ACHN (cell line): ENCODE measurements around the gene CAB39L.
"Not testable (repeated sequence)": the region's sequence is repeated elsewhere in the genome, so short reads cannot be mapped to it uniquely, and the experiment has no call there.

Source experiments
- DNase-seq: peaks from one replicate; pipeline ENCODE4 v3.0.0-alpha.2; 2015
- in situ Hi-C: cut with HindIII; loops from 2 replicates; pipeline ENCODE4 v1.10.0; 2017; ENCODE audit warnings: low sequenced_read_pairs, low pct_ligation_motif_present, low pct_unique_long_range_greater_than_20kb

The CAB39L gene

GRCh38 chr13:49304356-49304755, 139.5 kb downstream of the CAB39L start:
- in situ Hi-C loops: no loop called here
- no peak for DNase-seq

DNA sequence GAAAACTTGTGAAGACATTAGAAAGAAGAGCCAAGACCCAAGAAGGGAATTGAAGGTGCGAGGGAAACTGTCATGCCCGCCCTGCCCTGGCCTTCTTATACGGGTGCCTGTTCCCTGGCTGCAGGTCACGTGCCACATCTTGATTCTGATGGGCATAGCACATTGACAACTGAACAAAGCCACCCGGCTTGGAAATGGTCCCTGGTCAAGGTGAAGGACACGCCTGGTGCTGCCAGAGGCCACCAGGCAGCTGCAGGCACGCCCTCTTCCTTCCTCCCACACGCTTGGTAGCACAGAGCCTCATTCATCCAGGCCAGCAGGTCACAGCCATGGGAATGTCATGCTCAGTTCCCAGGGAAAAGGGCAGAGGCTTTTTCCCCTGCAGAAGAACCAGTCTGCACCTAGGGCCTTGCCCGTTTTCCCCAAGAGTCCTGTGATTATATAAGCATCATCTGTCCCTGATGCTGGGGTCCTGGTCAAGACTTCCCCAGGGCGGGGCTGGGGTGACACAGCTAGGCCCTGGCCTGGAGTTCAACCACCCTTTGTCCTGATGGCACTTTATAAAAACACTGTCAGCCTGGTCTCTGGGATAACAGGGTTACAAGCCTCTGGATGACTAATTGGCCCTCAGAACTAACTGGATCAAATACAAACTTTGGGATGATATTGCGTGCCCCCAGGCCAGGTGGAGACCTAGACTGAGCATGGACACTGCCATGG, 140.2 kb downstream of the CAB39L start:
- in situ Hi-C loops: no loop called here
- DNase-seq: no peak

- in situ Hi-C loops: no loop called here
- no peak for DNase-seq
Measured at GRCh38 chr13:49302817-49303216, 141.0 kb downstream of the CAB39L start.

- in situ Hi-C loops: no loop called here
- DNase-seq: no peak
Measured at GRCh38 chr13:49302222-49302621, 141.6 kb downstream of the CAB39L start.

DNA sequence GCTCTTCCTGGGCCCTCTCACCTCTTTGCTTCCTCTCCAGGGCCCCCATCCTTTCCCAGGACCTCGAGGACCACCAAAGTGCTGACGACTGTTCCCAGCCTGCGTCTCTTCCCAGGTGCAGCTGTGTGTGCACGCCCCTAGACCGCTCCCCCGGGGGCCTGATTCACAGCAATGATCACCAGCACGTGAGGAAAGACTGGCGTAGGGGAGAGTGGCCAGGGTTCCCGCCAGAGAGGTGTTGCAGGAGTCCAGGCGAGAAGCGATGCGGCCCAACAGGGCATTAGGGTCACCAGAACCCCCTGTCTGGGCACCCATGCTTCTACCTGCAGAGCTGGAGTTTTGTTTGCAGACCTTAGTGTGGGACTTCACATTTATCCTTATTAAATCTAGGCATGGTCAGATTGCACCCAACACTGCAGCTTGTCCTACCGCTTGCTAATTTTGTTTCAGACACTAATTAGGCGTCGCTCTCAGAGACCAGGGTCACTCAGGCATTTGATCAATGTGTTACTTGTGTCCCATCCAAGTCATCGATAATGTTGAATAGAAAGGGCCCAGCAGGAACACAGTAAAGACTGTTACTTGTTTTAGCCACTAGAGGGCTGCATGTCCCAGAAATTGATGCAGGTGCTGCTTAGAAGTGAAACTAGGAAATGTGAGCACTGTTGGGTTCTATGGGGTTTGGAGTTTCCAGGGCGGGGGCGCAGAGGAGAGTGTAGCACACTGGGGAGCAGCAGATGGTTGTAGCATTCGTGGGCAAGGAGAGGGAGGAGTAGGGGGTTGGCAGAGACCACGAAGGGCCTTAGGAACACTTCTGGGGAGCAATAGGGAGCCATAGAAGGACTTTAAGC, 142.9 kb downstream of the CAB39L start:
- DNase-seq: peak; percentile 75
- in situ Hi-C loops: no loop called here

DNA sequence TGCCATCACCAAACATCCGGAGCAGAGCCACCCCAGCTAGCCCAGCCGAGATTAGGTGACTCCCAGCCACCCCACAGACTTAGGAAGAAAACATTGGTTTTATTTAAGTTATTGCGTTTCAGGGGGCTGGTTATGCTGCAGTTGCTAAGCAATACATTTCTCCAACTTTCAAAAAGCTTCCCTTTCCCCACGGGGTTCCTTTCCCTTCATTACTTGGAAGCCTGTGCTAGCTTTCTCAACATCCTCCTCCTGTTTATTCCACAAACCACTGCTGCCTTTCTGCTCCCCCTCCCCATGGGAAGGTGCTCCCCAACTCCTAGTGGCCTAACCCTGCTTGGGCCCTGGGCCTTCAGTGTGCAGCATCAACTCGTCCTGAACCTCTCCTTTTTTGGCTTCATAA, 143.6 kb downstream of the CAB39L start:
- no peak for DNase-seq
- in situ Hi-C loops: no loop called here

- no peak for DNase-seq
- in situ Hi-C loops: loop anchor here (25.0 kb wide), 1 partner anchor 138 kb away; the partner anchor contains the start of genes CAB39L and SETDB2
Measured at GRCh38 chr13:49298903-49299605, 144.8 kb downstream of the CAB39L start.

GRCh38 chr13:49298416-49298815, 145.4 kb downstream of the CAB39L start:
- in situ Hi-C loops: loop anchor here (25.0 kb wide), 1 partner anchor 139 kb away; the partner anchor contains the start of genes CAB39L and SETDB2
- no peak for DNase-seq

GRCh38 chr13:49297338-49297737, 146.5 kb downstream of the CAB39L start:
- in situ Hi-C loops: loop anchor here (25.0 kb wide), 1 partner anchor 140 kb away; the partner anchor contains the start of genes CAB39L and SETDB2
- no peak for DNase-seq

GRCh38 chr13:49296659-49297058, 147.2 kb downstream of the CAB39L start:
- in situ Hi-C loops: loop anchor here (25.0 kb wide), 1 partner anchor 141 kb away; the partner anchor contains the start of genes CAB39L and SETDB2
- DNase-seq: no peak

- no peak for DNase-seq
- in situ Hi-C loops: loop anchor here (25.0 kb wide), 1 partner anchor 142 kb away; the partner anchor contains the start of genes CAB39L and SETDB2
Measured at GRCh38 chr13:49295244-49295643, 148.6 kb downstream of the CAB39L start.

GRCh38 chr13:49294723-49295122, 149.1 kb downstream of the CAB39L start:
- not testable (repeated sequence) for DNase-seq
- in situ Hi-C loops: loop anchor here (25.0 kb wide), 1 partner anchor 143 kb away; the partner anchor contains the start of genes CAB39L and SETDB2

- no peak for DNase-seq
- in situ Hi-C loops: loop anchor here (25.0 kb wide), 1 partner anchor 144 kb away; the partner anchor contains the start of genes CAB39L and SETDB2
Measured at GRCh38 chr13:49292742-49293486, 150.9 kb downstream of the CAB39L start.

DNA sequence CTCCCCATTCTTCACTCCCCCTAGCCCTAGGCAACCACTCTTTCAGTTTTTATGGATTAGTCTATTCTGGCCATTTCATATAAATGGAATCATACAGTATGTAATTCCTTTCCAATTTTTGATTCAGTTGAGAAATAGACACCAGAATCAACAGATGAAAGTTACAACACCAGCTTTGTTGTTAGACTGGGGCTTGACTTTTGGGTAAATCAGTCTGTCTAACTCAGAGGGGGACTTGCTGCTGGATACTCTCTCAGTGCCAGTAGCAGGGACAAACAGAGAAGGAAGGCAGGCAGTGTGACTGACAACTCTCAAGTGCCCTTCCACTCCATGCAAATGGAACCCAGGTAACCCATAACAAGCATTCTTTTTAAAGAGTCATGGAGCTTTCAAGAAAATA, 155.4 kb downstream of the CAB39L start:
- in situ Hi-C loops: loop anchor here (25.0 kb wide), 1 partner anchor 149 kb away; the partner anchor contains the start of genes CAB39L and SETDB2
- no peak for DNase-seq

DNA sequence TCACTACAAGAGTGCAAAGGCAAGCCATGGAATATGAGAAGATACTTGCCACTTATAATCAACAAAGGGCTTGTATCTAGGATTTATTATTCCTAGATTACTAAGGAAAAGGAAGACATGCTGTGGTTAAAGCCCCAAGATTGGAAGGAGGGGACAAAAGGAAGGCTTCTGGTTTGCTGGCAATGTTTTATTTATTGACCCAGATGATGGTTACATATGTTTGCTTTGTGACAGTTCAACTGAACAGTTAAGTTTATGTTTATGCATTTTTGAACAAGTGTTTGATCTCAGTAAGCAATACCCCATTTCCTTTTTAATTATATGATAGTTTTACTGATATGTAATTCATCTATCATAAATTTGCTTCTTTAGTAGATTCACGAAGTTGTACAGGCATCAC, 155.9 kb downstream of the CAB39L start:
- no peak for DNase-seq
- in situ Hi-C loops: loop anchor here (25.0 kb wide), 1 partner anchor 149 kb away; the partner anchor contains the start of genes CAB39L and SETDB2

- in situ Hi-C loops: loop anchor here (25.0 kb wide), 1 partner anchor 157 kb away; the partner anchor contains the start of genes CAB39L and SETDB2
- no peak for DNase-seq
Measured at GRCh38 chr13:49279885-49280284, 164.0 kb downstream of the CAB39L start.

DNA sequence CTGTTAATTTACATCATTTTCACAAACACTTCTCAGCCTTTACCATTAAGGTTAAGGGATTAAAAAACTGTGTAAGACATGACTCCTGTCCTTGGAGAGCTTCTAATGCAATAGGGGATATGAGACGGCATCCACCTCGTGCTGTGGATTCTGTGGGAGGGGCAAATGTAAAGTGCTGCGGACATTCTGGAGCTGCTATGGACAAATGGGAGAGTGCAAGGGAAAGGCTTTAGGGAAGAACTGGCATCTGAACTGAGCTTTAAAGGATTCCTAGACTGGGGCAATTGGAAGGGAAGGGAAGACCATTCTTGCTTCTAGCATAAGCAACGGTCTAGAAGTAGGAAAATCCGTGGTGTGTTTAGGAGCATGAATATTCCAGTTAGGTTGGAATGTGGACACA, 164.8 kb downstream of the CAB39L start:
- DNase-seq: no peak
- in situ Hi-C loops: loop anchor here (25.0 kb wide), 1 partner anchor 158 kb away; the partner anchor contains the start of genes CAB39L and SETDB2
